Smooth muscle cell (in vitro differentiated cells): ENCODE data around the gene TMEM250. TPM values are rescaled to one million over a fixed set of nuclear protein-coding genes. Genes with fewer than 3 reads are reported as not detected.

Experiments
- DNase-seq: peaks from one replicate; lab custom pipeline; 2025; ENCODE audit not compliant: unreplicated experiment; lab: John Stamatoyannopoulos, UW
- H2AFZ ChIP-seq: fragments of 200-600 bp; sonication (generic); 2 replicates; pipeline ENCODE4 v1.6.0; 2016; ENCODE audit warnings: antibody characterized with exemption, low read depth, mild to moderate bottlenecking
- H3F3A ChIP-seq: fragments of 200-600 bp; sonication (generic); 2 replicates; pipeline ENCODE4 v1.6.0; 2017; ENCODE audit warnings: antibody characterized with exemption, low read depth
- H3K27ac ChIP-seq: fragments of 200-600 bp; sonication (generic); 2 replicates; pipeline ENCODE4 v1.5.1; 2016; ENCODE audit warnings: low read depth, mild to moderate bottlenecking
- H3K27me3 ChIP-seq: fragments of 200-600 bp; sonication (generic); 2 replicates; pipeline ENCODE4 v1.6.1; 2016; ENCODE audit warnings: low read depth, mild to moderate bottlenecking
- H3K36me3 ChIP-seq: fragments of 200-600 bp; sonication (generic); 2 replicates; pipeline ENCODE4 v1.5.1; 2016; ENCODE audit warnings: low read depth
- H3K4me1 ChIP-seq: fragments of 200-600 bp; sonication (generic); 2 replicates; pipeline ENCODE4 v1.5.1; 2016; ENCODE audit warnings: low read depth
- H3K4me2 ChIP-seq: fragments of 200-600 bp; sonication (generic); 2 replicates; pipeline ENCODE4 v1.6.0; 2016; ENCODE audit warnings: mild to moderate bottlenecking
- H3K4me3 ChIP-seq: fragments of 200-600 bp; sonication (generic); 2 replicates; pipeline ENCODE4 v1.5.1; 2016; ENCODE audit warnings: mild to moderate bottlenecking
- H3K79me2 ChIP-seq: fragments of 200-600 bp; sonication (generic); 2 replicates; pipeline ENCODE4 v1.6.0; 2016; ENCODE audit warnings: low read depth, mild to moderate bottlenecking
- H3K9ac ChIP-seq: fragments of 200-600 bp; sonication (generic); 2 replicates; pipeline ENCODE4 v1.6.0; 2016; ENCODE audit warnings: low read depth
- H3K9me3 ChIP-seq: fragments of 200-600 bp; sonication (generic); replicated peaks from 2 replicates; pipeline ENCODE4 v1.5.1; 2016; ENCODE audit warnings: low read depth
- H4K20me1 ChIP-seq: fragments of 200-600 bp; sonication (generic); 2 replicates; pipeline ENCODE4 v1.6.0; 2016; ENCODE audit warnings: low read depth
- CTCF ChIP-seq: fragments of 200-600 bp; sonication (generic); IDR thresholded peaks from 2 replicates; pipeline ENCODE4 v1.5.1; 2017; ENCODE audit warnings: borderline replicate concordance, mild to moderate bottlenecking, antibody characterized with exemption; ENCODE audit not compliant: insufficient read depth, poor library complexity, severe bottlenecking
- WGBS: methylation state at CpG from one replicate; pipeline ENCODE4 v1.1.7; 2016; ENCODE audit warnings: low lambda C conversion rate; 5-methylcytosine and 5-hydroxymethylcytosine counted together
- polyA plus RNA-seq: library from polyadenylated mRNA; unstranded; fragments of >200 nt; fragmentation: Nextera tagmentation; extraction: Ambion mirVana; gene quantifications from 2 replicates; pipeline ENCODE4 v1.2.1, GENCODE V29; 2016
- total RNA-seq: library from RNA; depleted of rRNA; stranded (reverse); fragments of >200 nt; gene quantifications from 2 replicates; pipeline ENCODE4 v1.2.3, GENCODE V29; 2014

The TMEM250 gene
- total and polyA plus RNA-seq, 2 experiments from 2014 or later, result 26.7 to 38.2 TPM

GRCh38 chr9:136144450-136144849 lies 25.8 kb upstream of the TMEM250 start:
- Histone ChIP-seq H4K20me1 (no peaks in the 10 kb centered on the region), H3K9me3 (no peaks in the 10 kb centered on the region), H3K36me3 (no peaks in the 10 kb centered on the region), H3F3A (no peaks in the 10 kb centered on the region), H3K4me2 (no peak overlapping the region), H3K27ac (no peak overlapping the region), H3K4me3 (no peak overlapping the region), H3K4me1 (no peaks in the 10 kb centered on the region), H2AFZ (no peak overlapping the region), H3K9ac (no peak overlapping the region), H3K79me2 (no peaks in the 10 kb centered on the region), H3K27me3 (no peaks in the 10 kb centered on the region)
- 91% methylated on average over 11 of the region's 11 CpGs for WGBS
- TF ChIP-seq CTCF, result no peak
- no peak for DNase-seq

- Histone ChIP-seq H3K27me3 (no peaks in the 10 kb centered on the region), H3F3A (no peaks in the 10 kb centered on the region), H3K27ac (no peak overlapping the region), H3K36me3 (no peaks in the 10 kb centered on the region), H4K20me1 (no peaks in the 10 kb centered on the region), H2AFZ (no peak overlapping the region), H3K4me1 (no peaks in the 10 kb centered on the region), H3K9me3 (no peaks in the 10 kb centered on the region), H3K4me2 (no peak overlapping the region), H3K9ac (no peak overlapping the region), H3K79me2 (no peaks in the 10 kb centered on the region), H3K4me3 (no peak overlapping the region)
- peak; percentile 10 for TF ChIP-seq CTCF
- WGBS, result 78% methylated on average over 12 of the region's 16 CpGs
- DNase-seq, result no peak
Measured at GRCh38 chr9:136143215-136144001, 24.7 kb upstream of the TMEM250 start.

GRCh38 chr9:136142859-136143214 lies 24.2 kb upstream of the TMEM250 start:
- H4K20me1 ChIP-seq, result no peaks in the 10 kb centered on the region
- no peak for TF ChIP-seq CTCF
- no peaks in the 10 kb centered on the region for H3K27me3 ChIP-seq
- H3K4me2 ChIP-seq, result no peak overlapping the region
- H3K4me1 ChIP-seq, result no peaks in the 10 kb centered on the region
- DNase-seq, result no peak
- no peak overlapping the region for H3K9ac ChIP-seq
- H3K9me3 ChIP-seq, result no peaks in the 10 kb centered on the region
- WGBS, result 52% methylated on average over 13 of the region's 13 CpGs
- H3K4me3 ChIP-seq, result no peak overlapping the region
- H2AFZ ChIP-seq, result no peak overlapping the region
- H3F3A ChIP-seq, result no peaks in the 10 kb centered on the region
- H3K79me2 ChIP-seq, result no peaks in the 10 kb centered on the region
- H3K36me3 ChIP-seq, result no peaks in the 10 kb centered on the region
- no peak overlapping the region for H3K27ac ChIP-seq

GRCh38 chr9:136142414-136142796 lies 23.7 kb upstream of the TMEM250 start:
- no peaks in the 10 kb centered on the region for H3K27me3 ChIP-seq
- no peak overlapping the region for H3K9ac ChIP-seq
- no peak overlapping the region for H3K27ac ChIP-seq
- DNase-seq, result no peak
- no peak overlapping the region for H2AFZ ChIP-seq
- H3K79me2 ChIP-seq, result no peaks in the 10 kb centered on the region
- H3K4me1 ChIP-seq, result no peaks in the 10 kb centered on the region
- H3K4me2 ChIP-seq, result no peak overlapping the region
- H3K4me3 ChIP-seq, result no peak overlapping the region
- no peak for TF ChIP-seq CTCF
- no peaks in the 10 kb centered on the region for H4K20me1 ChIP-seq
- no peaks in the 10 kb centered on the region for H3K36me3 ChIP-seq
- WGBS, result 78% methylated on average over 5 of the region's 6 CpGs
- no peaks in the 10 kb centered on the region for H3F3A ChIP-seq
- no peaks in the 10 kb centered on the region for H3K9me3 ChIP-seq
